Sigmoid colon (tissue), 7 donors: ENCODE measurements around the gene CNRIP1. TPM values are rescaled to one million over a fixed set of nuclear protein-coding genes. Genes with fewer than 3 reads are reported as not detected.

Experiments
- DNase-seq: peaks from one replicate; pipeline ENCODE4 v3.0.0-alpha.2; 2019
- H3K27ac ChIP-seq, 4 donors: fragments of 200-600 bp; sonication (generic); one replicate each; pipeline ENCODE4 v1.5.1; 2016 to 2019; ENCODE audit warnings: mild to moderate bottlenecking in 1 of 4
- H3K27me3 ChIP-seq, 3 donors: fragments of 200-600 bp; sonication (generic); one replicate each; pipeline ENCODE4 v1.5.1; 2019; ENCODE audit warnings: mild to moderate bottlenecking in 1 of 3
- H3K36me3 ChIP-seq, 4 donors: fragments of 200-600 bp; sonication (generic); one replicate each; pipeline ENCODE4 v1.5.1; 2016 to 2019
- H3K4me1 ChIP-seq, 4 donors: fragments of 200-600 bp; sonication (generic); one replicate each; pipeline ENCODE4 v1.5.1; 2017 to 2019
- H3K4me3 ChIP-seq, 4 donors: fragments of 200-600 bp; sonication (generic); one replicate each; pipeline ENCODE4 v1.5.1; 2017 to 2019; ENCODE audit warnings: mild to moderate bottlenecking in 2 of 4, moderate library complexity in 1 of 4
- H3K9me3 ChIP-seq, 4 donors: fragments of 200-600 bp in 3 of 4; sonication (generic) in 3 of 4; one replicate each; pipeline versions ENCODE4 v1.5.1 to v1.6.1; 2013 to 2019
- CTCF ChIP-seq, 4 experiments: fragments of 450-650 bp in 3 of 4; fragments of 200-600 bp in 1 of 4; IDR thresholded peaks; one replicate each; pipeline ENCODE4 v1.5.1; 2016 to 2019; ENCODE audit warnings: antibody characterized with exemption in 4 of 4, mild to moderate bottlenecking in 3 of 4, moderate library complexity in 2 of 4
- EP300 ChIP-seq, 4 donors: sonication (generic); formaldehyde crosslinking; IDR thresholded peaks; one replicate each; pipeline ENCODE4 v1.6.1; 2017; ENCODE audit warnings: antibody characterized with exemption in 4 of 4
- POLR2A ChIP-seq, 2 donors: fragments of 450-650 bp; IDR thresholded peaks; one replicate each; pipeline ENCODE4 v1.6.1; 2016; ENCODE audit warnings: antibody characterized with exemption in 2 of 2, mild to moderate bottlenecking in 2 of 2, moderate library complexity in 2 of 2
- POLR2AphosphoS5 ChIP-seq, 4 donors: sonication (generic); formaldehyde crosslinking; IDR thresholded peaks; one replicate each; pipeline ENCODE4 v1.6.1; 2017; ENCODE audit warnings: antibody characterized with exemption in 4 of 4
- WGBS, 2 donors: extraction: QIAGEN DNeasy Blood & Tissue Kit; methylation state at CpG; one replicate each; pipeline ENCODE4 v1.1.7; 2013; 5-methylcytosine and 5-hydroxymethylcytosine counted together
- intact Hi-C: fragments of 100-400 bp; cut with DNase I; formaldehyde crosslinking; loops from one replicate; pipeline ENCODE4 v1.15.1; 2023
- polyA plus RNA-seq, 3 donors: library from polyadenylated mRNA; stranded (reverse); fragments of 200-250 nt; gene quantifications; one replicate each; pipeline ENCODE4 v1.2.3, GENCODE V29; 2013
- total RNA-seq, 4 donors: library from RNA; depleted of rRNA; stranded (reverse); fragments of >200 nt; gene quantifications; one replicate each; pipeline ENCODE4 v1.1.0, GENCODE V29; 2016
- donor health status: healthy with polysubstance abuse.
- donor health status: Bipolar disorder and iron deficiency.
- donor health status: healthy.

The CNRIP1 gene
- total and polyA plus RNA-seq, 7 donors, result 6.2 to 38.2 (median 22.5) TPM

GRCh38 chr2:68333009-68333408 lies 13.3 kb upstream of the CNRIP1 start:
- H3K9me3 ChIP-seq, result no peaks in the 10 kb centered on the region
- H3K4me1 ChIP-seq, result no peaks in the 10 kb centered on the region
- WGBS, 2 donors, result 90% methylated on average over 8 of the region's 8 CpGs
- TF ChIP-seq POLR2A (IDR thresholded peaks at IDR 0.05) (no peak), CTCF (IDR thresholded peaks at IDR 0.05) (no peak), POLR2AphosphoS5 (IDR thresholded peaks at IDR 0.05) (no peak), EP300 (IDR thresholded peaks at IDR 0.05) (no peak)
- no peaks in the 10 kb centered on the region for H3K36me3 ChIP-seq
- H3K4me3 ChIP-seq, result no peak overlapping the region
- peaks cover 0 to 7% (median 0%) of the 10 kb centered on the region in 3 donors for H3K27me3 ChIP-seq
- intact Hi-C loops, result no loop called here
- H3K27ac ChIP-seq, result no peak overlapping the region
- no peak for DNase-seq

- DNase-seq, result no peak
- Histone ChIP-seq H3K9me3 (no peaks in the 10 kb centered on the region), H3K4me1 (no peaks in the 10 kb centered on the region), H3K27me3 (peaks cover 0 to 7% (median 4%) of the 10 kb centered on the region in 3 donors), H3K36me3 (no peaks in the 10 kb centered on the region), H3K4me3 (no peak overlapping the region), H3K27ac (no peak overlapping the region)
- WGBS, 2 donors, result 79 to 80% methylated on average over 2 of the region's 2 CpGs
- TF ChIP-seq POLR2A (IDR thresholded peaks at IDR 0.05) (no peak), CTCF (IDR thresholded peaks at IDR 0.05) (no peak), EP300 (IDR thresholded peaks at IDR 0.05) (no peak), POLR2AphosphoS5 (IDR thresholded peaks at IDR 0.05) (no peak)
- intact Hi-C loops, result no loop called here
These were observed 10.9 kb upstream of the CNRIP1 start for GRCh38 chr2:68330691-68331090.

GRCh38 chr2:68328901-68329300 lies 9.2 kb upstream of the CNRIP1 start:
- DNase-seq, result no peak
- no peak overlapping the region for H3K4me3 ChIP-seq
- H3K27me3 ChIP-seq, result peaks cover 0 to 7% (median 4%) of the 10 kb centered on the region in 3 donors
- H3K36me3 ChIP-seq, result no peaks in the 10 kb centered on the region
- TF ChIP-seq CTCF (IDR thresholded peaks at IDR 0.05) (no peak), POLR2AphosphoS5 (IDR thresholded peaks at IDR 0.05) (no peak), EP300 (IDR thresholded peaks at IDR 0.05) (no peak), POLR2A (IDR thresholded peaks at IDR 0.05) (no peak)
- H3K4me1 ChIP-seq, result no peaks in the 10 kb centered on the region
- WGBS, 2 donors, result 69 to 76% methylated on average over 5 of the region's 5 CpGs
- H3K27ac ChIP-seq, result no peak overlapping the region
- intact Hi-C loops, result no loop called here
- H3K9me3 ChIP-seq, result no peaks in the 10 kb centered on the region

- TF ChIP-seq POLR2A (IDR thresholded peaks at IDR 0.05), result no peak
- H3K36me3 ChIP-seq, result no peaks in the 10 kb centered on the region
- DNase-seq, result no peak
- no peak overlapping the region for H3K4me3 ChIP-seq
- H3K27ac ChIP-seq, result no peak overlapping the region
- H3K9me3 ChIP-seq, result no peaks in the 10 kb centered on the region
- peaks cover 0 to 7% (median 4%) of the 10 kb centered on the region in 3 donors for H3K27me3 ChIP-seq
- WGBS, 2 donors, result 63 to 77% methylated on average over 3 of the region's 3 CpGs
- intact Hi-C loops, result no loop called here
- H3K4me1 ChIP-seq, result peaks cover 0 to 8% (median 3%) of the 10 kb centered on the region in 4 donors
These were observed 5.3 kb upstream of the CNRIP1 start for GRCh38 chr2:68325056-68325455.

- H3K27ac ChIP-seq, result peak overlapping the region; percentile 81 to 92 (median 86)
- no peaks in the 10 kb centered on the region for H3K27me3 ChIP-seq
- H3K9me3 ChIP-seq, result no peaks in the 10 kb centered on the region
- WGBS, 2 donors, result 11 to 20% methylated on average over 11 of the region's 11 CpGs
- peaks cover 0 to 20% (median 9%) of the 10 kb centered on the region in 4 donors for H3K4me1 ChIP-seq
- DNase-seq, result peak; percentile 73
- H3K4me3 ChIP-seq, result peak overlapping the region; percentile 66 to 87 (median 80)
- peaks cover 0 to 16% (median 0%) of the 10 kb centered on the region in 4 donors for H3K36me3 ChIP-seq
- intact Hi-C loops, result no loop called here
- no peak for TF ChIP-seq POLR2A (IDR thresholded peaks at IDR 0.05)
- no peak for TF ChIP-seq POLR2AphosphoS5 (IDR thresholded peaks at IDR 0.05)
- TF ChIP-seq CTCF (IDR thresholded peaks at IDR 0.05), result no peak
- no peak for TF ChIP-seq EP300 (IDR thresholded peaks at IDR 0.05)
These were observed 431 bp upstream of the CNRIP1 start for GRCh38 chr2:68320118-68320641.
